ENCODE results near the gene GBGT1. TPM values are rescaled to one million over a fixed set of nuclear protein-coding genes. Genes with fewer than 3 reads are reported as not detected.
A peak's percentile ranks its signal among the peaks of the same experiment; 100 is the strongest.

GBGT1 gene
- total and polyA plus RNA-seq, 9 of the 15 experiments (the other 6 are each of a cell fraction or from before 2014, with no cell fraction given), result 0.55 to 25.8 (median 13.7) TPM

GRCh38 chr9:133137451-133138231 lies 26.1 kb downstream of the GBGT1 start (continued):
- TF ChIP-seq, protein P1, sequence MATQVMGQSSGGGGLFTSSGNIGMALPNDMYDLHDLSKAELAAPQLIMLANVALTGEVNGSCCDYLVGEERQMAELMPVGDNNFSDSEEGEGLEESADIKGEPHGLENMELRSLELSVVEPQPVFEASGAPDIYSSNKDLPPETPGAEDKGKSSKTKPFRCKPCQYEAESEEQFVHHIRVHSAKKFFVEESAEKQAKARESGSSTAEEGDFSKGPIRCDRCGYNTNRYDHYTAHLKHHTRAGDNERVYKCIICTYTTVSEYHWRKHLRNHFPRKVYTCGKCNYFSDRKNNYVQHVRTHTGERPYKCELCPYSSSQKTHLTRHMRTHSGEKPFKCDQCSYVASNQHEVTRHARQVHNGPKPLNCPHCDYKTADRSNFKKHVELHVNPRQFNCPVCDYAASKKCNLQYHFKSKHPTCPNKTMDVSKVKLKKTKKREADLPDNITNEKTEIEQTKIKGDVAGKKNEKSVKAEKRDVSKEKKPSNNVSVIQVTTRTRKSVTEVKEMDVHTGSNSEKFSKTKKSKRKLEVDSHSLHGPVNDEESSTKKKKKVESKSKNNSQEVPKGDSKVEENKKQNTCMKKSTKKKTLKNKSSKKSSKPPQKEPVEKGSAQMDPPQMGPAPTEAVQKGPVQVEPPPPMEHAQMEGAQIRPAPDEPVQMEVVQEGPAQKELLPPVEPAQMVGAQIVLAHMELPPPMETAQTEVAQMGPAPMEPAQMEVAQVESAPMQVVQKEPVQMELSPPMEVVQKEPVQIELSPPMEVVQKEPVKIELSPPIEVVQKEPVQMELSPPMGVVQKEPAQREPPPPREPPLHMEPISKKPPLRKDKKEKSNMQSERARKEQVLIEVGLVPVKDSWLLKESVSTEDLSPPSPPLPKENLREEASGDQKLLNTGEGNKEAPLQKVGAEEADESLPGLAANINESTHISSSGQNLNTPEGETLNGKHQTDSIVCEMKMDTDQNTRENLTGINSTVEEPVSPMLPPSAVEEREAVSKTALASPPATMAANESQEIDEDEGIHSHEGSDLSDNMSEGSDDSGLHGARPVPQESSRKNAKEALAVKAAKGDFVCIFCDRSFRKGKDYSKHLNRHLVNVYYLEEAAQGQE (IDR thresholded peaks at IDR 0.05; ENCODE audit: borderline replicate concordance), result no peak
- TF ChIP-seq, protein P1 (CRISPR knock-in tag; IDR thresholded peaks at IDR 0.05; ENCODE audit: low read depth), result 0 out of 2 replicates have a peak, but pooled peaks have one; percentile 32
- TF ChIP-seq ZNF274 (IDR thresholded peaks at IDR 0.05; ENCODE audit: borderline replicate concordance, low read depth, low read length), result no peak
- TF ChIP-seq E2F8 (IDR thresholded peaks at IDR 0.05; ENCODE audit: low read depth, partially characterized antibody), result no peak
- TF ChIP-seq NFRKB (IDR thresholded peaks at IDR 0.05; ENCODE audit: low read depth), result 0 out of 2 replicates have a peak, but pooled peaks have one; percentile 32
- TF ChIP-seq SMAD4 (CRISPR knock-in tag; conservative IDR thresholded peaks at IDR 0.05), result peak; percentile 91
- peak; percentile 39; the same call in 1 of the 2 replicates for TF ChIP-seq POLR2G (IDR thresholded peaks at IDR 0.05; ENCODE audit: low read depth, low read length)
- peak; percentile 94 for TF ChIP-seq ZNF592 (IDR thresholded peaks at IDR 0.05)
- no peak for TF ChIP-seq ZNF140 (CRISPR knock-in tag; IDR thresholded peaks at IDR 0.05)
- peak; percentile 70 for TF ChIP-seq HMGN3 (IDR thresholded peaks at IDR 0.05; ENCODE audit: borderline replicate concordance, extremely low read depth, insufficient read length, low read depth, low read length)
- peak in 1 of 2 experiments; percentile 47; a peak in 1 of 4 replicates for TF ChIP-seq MAZ (CRISPR knock-in tag; conservative IDR thresholded peaks at IDR 0.05 in 1 of 2, IDR thresholded peaks at IDR 0.05 in 1 of 2)

All from K562 (cell line).